DND-41 (cell line): ENCODE data around the gene TEX51.

Source experiments
- ATAC-seq: fragments of 200-7000 bp; cut with Tn5 transposase; 3 replicates; pipeline ENCODE4 v1.9.1; 2021; ENCODE audit warnings: low read depth; ENCODE audit not compliant: insufficient read depth
- DNase-seq: peaks from one replicate; pipeline ENCODE4 v3.0.0-alpha.2; 2020
- H2AFZ ChIP-seq: 2 replicates; pipeline ENCODE4 v1.6.0; 2012; ENCODE audit warnings: low read depth, low read length
- H3K27ac ChIP-seq: 2 replicates; pipeline ENCODE4 v1.5.1; 2012; ENCODE audit warnings: low read length, inconsistent platforms
- H3K27me3 ChIP-seq: fragments of 200-600 bp; sonication (generic); 2 replicates; pipeline ENCODE4 v1.6.0; 2012; ENCODE audit warnings: low read length, mild to moderate bottlenecking, inconsistent platforms; ENCODE audit not compliant: insufficient read depth, poor library complexity
- H3K36me3 ChIP-seq: 2 replicates; pipeline ENCODE4 v1.5.1; 2012; ENCODE audit warnings: low read length, inconsistent platforms; ENCODE audit not compliant: insufficient read depth
- H3K4me1 ChIP-seq: 2 replicates; pipeline ENCODE4 v1.5.1; 2012; ENCODE audit warnings: mild to moderate bottlenecking, low read length; ENCODE audit not compliant: insufficient read depth
- H3K4me2 ChIP-seq: 2 replicates; pipeline ENCODE4 v1.6.0; 2012; ENCODE audit warnings: mild to moderate bottlenecking, moderate library complexity, low read length, inconsistent platforms; ENCODE audit not compliant: insufficient read depth
- H3K4me3 ChIP-seq, 2 experiments: fragments of 200-600 bp in 1 of 2; shearing (Covaris generic) in 1 of 2; 2 replicates each; pipeline ENCODE4 v1.5.1; 2012 to 2016; ENCODE audit warnings: inconsistent platforms in 2 of 2, low read length in 2 of 2, mild to moderate bottlenecking in 2 of 2, low read depth in 1 of 2, moderate library complexity in 1 of 2
- H3K79me2 ChIP-seq: 2 replicates; pipeline ENCODE4 v1.6.0; 2012; ENCODE audit warnings: low read length, inconsistent platforms; ENCODE audit not compliant: insufficient read depth
- H3K9ac ChIP-seq: 2 replicates; pipeline ENCODE4 v1.6.0; 2012; ENCODE audit warnings: low read depth, mild to moderate bottlenecking, inconsistent platforms, low read length, moderate library complexity
- H3K9me3 ChIP-seq: 2 replicates; pipeline ENCODE4 v1.5.1; 2012; ENCODE audit warnings: low read length, moderate library complexity, mild to moderate bottlenecking, inconsistent platforms; ENCODE audit not compliant: insufficient read depth, severe bottlenecking
- H4K20me1 ChIP-seq: 2 replicates; pipeline ENCODE4 v1.6.0; 2012; ENCODE audit warnings: low read length; ENCODE audit not compliant: insufficient read depth
- CTCF ChIP-seq: IDR thresholded peaks from 2 replicates; pipeline ENCODE4 v1.5.1; 2012; ENCODE audit warnings: borderline replicate concordance, low read length, moderate library complexity, mild to moderate bottlenecking; ENCODE audit not compliant: poor library complexity, severe bottlenecking; ENCODE audit errors: extremely low read depth
- EZH2 ChIP-seq: IDR thresholded peaks from 3 replicates; pipeline ENCODE4 v1.6.1; 2012; ENCODE audit warnings: borderline replicate concordance, low read depth, mild to moderate bottlenecking, moderate library complexity, low read length, inconsistent platforms; ENCODE audit not compliant: severe bottlenecking

TEX51 gene

GRCh38 chr2:126880817-126881216 lies 17.9 kb upstream of the TEX51 start:
- H3K27ac ChIP-seq = no peak overlapping the region
- no peak overlapping the region for H2AFZ ChIP-seq
- 0 out of 2 replicates have a peak overlapping the region, but pooled peaks have one; percentile 3 for H3K4me2 ChIP-seq
- H3K9ac ChIP-seq = no peak overlapping the region
- H3K9me3 ChIP-seq = no peaks in the 10 kb centered on the region
- no peaks in the 10 kb centered on the region for H3K4me1 ChIP-seq
- no peaks in the 10 kb centered on the region for H3K79me2 ChIP-seq
- DNase-seq (no peak), ATAC-seq (no peak)
- no peaks in the 10 kb centered on the region; the same call in 1 of the 2 replicates for H4K20me1 ChIP-seq
- TF ChIP-seq EZH2 (no peak), CTCF (no peak)
- H3K27me3 ChIP-seq = no peaks in the 10 kb centered on the region
- no peak overlapping the region for H3K4me3 ChIP-seq
- H3K36me3 ChIP-seq = no peaks in the 10 kb centered on the region

DNA sequence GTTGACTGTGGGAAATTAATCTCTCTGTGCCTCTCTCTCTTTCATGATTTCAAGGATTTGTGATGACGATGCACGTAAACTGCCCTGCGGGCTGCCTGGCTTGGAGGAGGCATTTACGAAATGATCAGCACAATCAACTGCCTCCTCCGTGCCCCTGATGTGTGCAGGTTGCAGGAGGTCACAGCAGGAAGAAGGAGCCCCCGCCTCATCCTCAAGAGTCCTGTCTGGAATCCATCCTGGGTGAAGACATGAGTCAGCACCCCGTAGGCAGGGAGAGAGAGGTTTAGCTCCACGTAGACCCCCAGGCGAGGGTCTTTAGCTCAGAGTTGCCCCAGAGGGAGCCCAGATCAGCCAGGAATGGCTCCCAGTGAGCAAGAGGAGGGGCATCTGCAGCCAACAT lies 17.1 kb upstream of the TEX51 start:
- H3K9ac ChIP-seq = no peak overlapping the region
- no peak for DNase-seq
- no peak overlapping the region for H3K27ac ChIP-seq
- ATAC-seq = no peak
- no peak overlapping the region for H3K4me2 ChIP-seq
- H4K20me1 ChIP-seq = no peaks in the 10 kb centered on the region; the same call in 1 of the 2 replicates
- H2AFZ ChIP-seq = no peak overlapping the region
- no peaks in the 10 kb centered on the region for H3K27me3 ChIP-seq
- TF ChIP-seq EZH2 (no peak), CTCF (no peak)
- H3K4me3 ChIP-seq = no peak overlapping the region
- no peaks in the 10 kb centered on the region for H3K9me3 ChIP-seq
- H3K36me3 ChIP-seq = no peaks in the 10 kb centered on the region
- H3K4me1 ChIP-seq = no peaks in the 10 kb centered on the region
- H3K79me2 ChIP-seq = no peaks in the 10 kb centered on the region

DNA sequence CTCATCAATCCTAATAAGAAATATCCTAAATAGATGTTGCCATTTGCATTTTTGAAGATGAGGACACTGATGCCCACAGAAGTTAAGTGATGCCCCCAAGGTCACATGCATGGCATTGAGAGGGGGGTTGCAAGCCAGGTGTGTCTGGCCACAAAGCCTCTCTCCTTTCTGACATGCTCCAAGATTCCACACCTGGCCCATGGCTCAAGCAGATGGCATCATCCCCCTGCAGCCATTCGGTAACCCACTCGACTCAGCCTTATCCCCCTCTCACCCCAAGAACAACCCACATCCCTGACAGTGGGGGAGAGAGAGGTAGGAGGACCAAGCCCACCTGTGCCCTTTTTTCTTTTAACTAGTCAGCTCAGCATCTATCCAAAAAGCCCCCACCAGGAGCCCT lies 16.5 kb upstream of the TEX51 start:
- H2AFZ ChIP-seq = no peak overlapping the region
- no peaks in the 10 kb centered on the region for H3K27me3 ChIP-seq
- no peak for ATAC-seq
- no peaks in the 10 kb centered on the region; the same call in 1 of the 2 replicates for H4K20me1 ChIP-seq
- H3K4me3 ChIP-seq = no peak overlapping the region
- H3K36me3 ChIP-seq = no peaks in the 10 kb centered on the region
- no peak for TF ChIP-seq EZH2
- no peak for TF ChIP-seq CTCF
- no peaks in the 10 kb centered on the region for H3K4me1 ChIP-seq
- H3K9me3 ChIP-seq = no peaks in the 10 kb centered on the region
- DNase-seq = no peak
- H3K9ac ChIP-seq = no peak overlapping the region
- no peak overlapping the region for H3K27ac ChIP-seq
- H3K79me2 ChIP-seq = no peaks in the 10 kb centered on the region
- no peak overlapping the region for H3K4me2 ChIP-seq
